ENCODE results near the gene LMBR1. TPM values are rescaled to one million over a fixed set of nuclear protein-coding genes. Genes with fewer than 3 reads are reported as not detected.
"Not testable (repeated sequence)": the region's sequence is repeated elsewhere in the genome, so short reads cannot be mapped to it uniquely, and the experiment has no call there.

LMBR1 gene
- polyA plus RNA-seq, 3 donors from 2014 or later = 20.2 to 34.3 (median 23.3) TPM

DNA sequence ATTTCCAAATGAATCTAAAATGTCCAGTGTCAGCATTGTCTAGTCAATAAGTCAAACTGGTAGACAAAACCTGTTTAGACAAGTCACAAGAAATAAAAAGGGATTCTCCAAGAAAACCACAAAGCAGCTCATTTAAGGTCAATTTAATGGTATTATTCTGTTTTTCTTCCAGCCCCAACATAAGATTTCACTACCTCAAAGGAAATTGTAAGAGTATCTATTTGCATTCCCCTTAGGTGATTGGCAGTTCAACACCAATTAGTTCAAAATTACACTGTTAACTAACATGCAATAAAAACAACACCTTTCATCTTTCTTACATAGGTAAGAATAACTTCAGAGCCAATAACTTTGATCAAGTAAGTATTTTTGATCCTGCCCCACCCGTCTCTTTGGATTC, 146.1 kb downstream of the LMBR1 start:
- no peaks in the 10 kb centered on the region for H3K9me3 Mint-ChIP-seq
- peaks cover 4 to 23% (median 15%) of the 10 kb centered on the region in 3 donors for H3K36me3 Mint-ChIP-seq
- H3K4me1 Mint-ChIP-seq = no peaks in the 10 kb centered on the region
- no peak for DNase-seq
- no peak overlapping the region for H3K4me3 Mint-ChIP-seq
- no peaks in the 10 kb centered on the region for H3K27me3 Mint-ChIP-seq (ENCODE audit: low read depth in 3 of 3)
- H3K27ac Mint-ChIP-seq = no peak overlapping the region

DNA sequence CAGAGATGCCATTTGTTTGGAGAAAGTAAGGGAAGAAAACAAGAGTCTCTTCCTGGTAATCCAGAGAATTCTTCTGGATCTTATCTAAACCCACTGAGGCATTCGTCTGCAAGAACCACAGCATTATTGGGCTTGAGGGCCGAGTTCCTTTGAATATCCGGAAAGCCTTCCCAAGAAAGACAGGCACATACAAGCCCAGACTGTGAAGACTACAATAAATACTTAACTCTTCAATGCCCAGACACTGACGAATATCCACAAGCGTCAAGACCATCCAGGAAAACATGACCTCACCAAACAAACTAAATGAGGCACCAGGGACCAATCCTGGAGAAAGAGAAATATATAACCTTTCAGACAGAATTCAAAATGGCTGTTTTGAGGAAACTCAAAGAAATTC, 153.4 kb downstream of the LMBR1 start:
- H3K36me3 Mint-ChIP-seq = peaks cover 26 to 60% (median 40%) of the 10 kb centered on the region in 3 donors
- H3K4me1 Mint-ChIP-seq = no peaks in the 10 kb centered on the region
- H3K4me3 Mint-ChIP-seq = no peak overlapping the region
- DNase-seq = no peak
- H3K9me3 Mint-ChIP-seq = peaks cover 0 to 8% (median 2%) of the 10 kb centered on the region in 6 donors
- H3K27me3 Mint-ChIP-seq (ENCODE audit: low read depth in 3 of 3) = no peaks in the 10 kb centered on the region
- H3K27ac Mint-ChIP-seq = no peak overlapping the region

DNA sequence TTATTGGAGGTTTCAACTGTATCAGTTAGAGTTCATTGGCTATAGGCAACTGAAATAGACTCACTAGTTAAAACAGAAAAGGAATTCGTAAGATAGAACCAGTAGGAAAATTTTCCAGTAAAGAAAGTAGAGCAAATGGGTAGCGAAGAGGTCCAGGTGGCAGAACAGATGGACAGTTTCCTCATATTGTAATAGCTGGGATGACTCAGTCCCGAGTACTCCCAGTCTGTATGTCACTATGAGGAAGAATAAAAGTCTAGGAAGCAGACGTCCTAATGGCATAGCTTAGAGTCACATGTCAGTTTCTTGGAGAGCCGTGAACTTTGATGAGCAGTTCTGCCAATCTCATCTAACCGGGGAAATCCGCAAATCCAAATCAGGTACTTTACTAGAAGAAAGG, 157.1 kb downstream of the LMBR1 start:
- peaks cover 1 to 21% (median 11%) of the 10 kb centered on the region in 6 donors for H3K9me3 Mint-ChIP-seq

DNA sequence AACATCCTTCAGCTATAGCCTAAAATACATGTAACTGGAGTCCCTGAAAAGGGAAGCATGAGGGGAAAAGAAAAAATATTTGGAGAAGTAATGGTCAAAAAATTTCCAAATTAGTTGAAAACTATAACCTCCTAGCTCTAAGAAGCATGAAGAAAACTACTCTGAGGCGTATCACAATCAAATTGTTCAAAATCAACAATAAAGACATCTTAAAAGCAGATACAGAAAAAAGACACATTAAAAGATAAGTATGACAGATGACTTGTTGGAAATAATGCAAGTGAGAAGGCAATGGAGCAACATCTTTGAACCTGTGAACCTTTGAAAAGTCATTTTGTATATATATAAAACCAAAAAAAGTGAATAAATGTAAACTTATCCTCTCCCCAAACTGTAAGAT, 159.3 kb downstream of the LMBR1 start:
- H3K36me3 Mint-ChIP-seq = peaks cover 61 to 74% (median 73%) of the 10 kb centered on the region in 3 donors
- no peaks in the 10 kb centered on the region for H3K4me1 Mint-ChIP-seq
- peaks cover 1 to 21% (median 11%) of the 10 kb centered on the region in 6 donors for H3K9me3 Mint-ChIP-seq
- DNase-seq = no peak
- no peaks in the 10 kb centered on the region for H3K27me3 Mint-ChIP-seq (ENCODE audit: low read depth in 3 of 3)
- H3K4me3 Mint-ChIP-seq = no peak overlapping the region
- H3K27ac Mint-ChIP-seq = no peak overlapping the region

More for the DNA sequence above, 157.1 kb downstream of the LMBR1 start:
- H3K4me3 Mint-ChIP-seq = no peak overlapping the region
- H3K27ac Mint-ChIP-seq = no peak overlapping the region
- H3K36me3 Mint-ChIP-seq = peaks cover 57 to 69% (median 67%) of the 10 kb centered on the region in 3 donors
- no peaks in the 10 kb centered on the region for H3K27me3 Mint-ChIP-seq (ENCODE audit: low read depth in 3 of 3)
- no peak for DNase-seq
- no peaks in the 10 kb centered on the region for H3K4me1 Mint-ChIP-seq

DNA sequence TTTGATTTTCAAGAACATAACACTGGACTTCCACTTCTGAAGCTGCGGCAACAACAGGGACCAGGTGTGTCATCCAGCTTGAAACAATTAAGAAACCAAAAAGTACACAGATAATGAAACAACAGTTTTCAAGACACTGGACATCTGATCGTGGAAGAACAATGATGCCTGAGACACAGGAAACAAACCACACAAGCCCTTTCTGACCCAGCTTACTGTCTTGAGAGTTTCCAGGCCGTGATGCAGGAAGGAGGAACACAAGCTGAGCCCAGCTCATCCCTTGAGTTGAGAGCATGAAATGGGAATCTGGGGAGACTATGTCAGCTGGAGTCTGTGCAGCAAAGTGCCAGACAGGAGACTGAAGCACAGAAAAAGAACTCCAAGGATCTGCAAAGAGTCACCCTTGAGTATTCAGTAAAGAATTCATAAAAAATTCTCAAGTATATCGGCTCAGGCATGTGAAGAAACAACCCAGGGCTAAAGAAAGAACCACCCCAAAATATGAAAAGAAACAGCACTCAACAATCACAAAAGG, 160.8 kb downstream of the LMBR1 start:
- H3K27ac Mint-ChIP-seq = no peak overlapping the region
- H3K4me3 Mint-ChIP-seq = no peak overlapping the region
- H3K9me3 Mint-ChIP-seq = peaks cover 1 to 21% (median 10%) of the 10 kb centered on the region in 6 donors
- DNase-seq = no peak
- H3K27me3 Mint-ChIP-seq (ENCODE audit: low read depth in 3 of 3) = no peaks in the 10 kb centered on the region
- H3K4me1 Mint-ChIP-seq = no peaks in the 10 kb centered on the region
- peaks cover 55 to 72% (median 69%) of the 10 kb centered on the region in 3 donors for H3K36me3 Mint-ChIP-seq

DNA sequence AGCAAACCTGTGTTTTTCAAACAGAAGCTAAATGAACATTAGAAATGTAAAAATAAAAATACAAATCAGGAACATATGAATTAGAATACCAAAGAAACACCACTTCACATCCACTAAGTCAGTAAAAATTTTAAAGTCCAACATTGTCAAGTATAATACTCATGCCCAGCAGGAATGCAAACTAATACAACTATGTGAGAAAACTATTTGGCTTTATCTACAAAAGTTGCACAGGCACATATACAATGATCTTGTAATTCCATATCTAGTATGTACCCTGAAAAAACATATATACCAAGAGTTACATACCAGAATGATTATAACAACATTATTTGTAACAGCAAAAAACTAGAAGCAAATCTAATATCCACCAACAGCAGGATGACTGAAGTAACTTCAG, 161.3 kb downstream of the LMBR1 start:
- no peak for DNase-seq
- H3K4me1 Mint-ChIP-seq = no peaks in the 10 kb centered on the region
- H3K27ac Mint-ChIP-seq = no peak overlapping the region
- H3K4me3 Mint-ChIP-seq = no peak overlapping the region
- H3K9me3 Mint-ChIP-seq = peaks cover 1 to 21% (median 10%) of the 10 kb centered on the region in 6 donors
- no peaks in the 10 kb centered on the region for H3K27me3 Mint-ChIP-seq (ENCODE audit: low read depth in 3 of 3)
- H3K36me3 Mint-ChIP-seq = peaks cover 50 to 68% (median 63%) of the 10 kb centered on the region in 3 donors

DNA sequence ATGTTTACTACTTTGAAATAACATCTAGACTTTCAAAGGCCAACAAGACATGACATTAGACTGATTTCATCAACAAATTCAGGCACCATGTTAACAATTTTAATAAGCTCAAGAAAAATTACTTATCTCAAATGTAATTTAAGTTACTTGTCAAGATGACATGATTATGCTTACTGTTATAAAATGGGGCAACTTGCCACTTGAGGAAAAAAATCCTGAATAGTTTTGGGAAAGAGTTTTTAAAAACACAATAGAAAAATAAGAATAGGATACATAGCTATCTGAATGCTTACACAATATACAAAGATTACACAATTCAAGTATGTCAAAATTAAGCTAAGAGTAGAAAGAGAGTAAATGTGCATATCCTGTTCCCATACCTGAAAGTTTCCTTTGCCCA, 167.0 kb downstream of the LMBR1 start:
- H3K9me3 Mint-ChIP-seq = no peaks in the 10 kb centered on the region
- H3K4me1 Mint-ChIP-seq = no peaks in the 10 kb centered on the region
- H3K4me3 Mint-ChIP-seq = no peak overlapping the region
- H3K36me3 Mint-ChIP-seq = peaks cover 8 to 20% (median 12%) of the 10 kb centered on the region in 3 donors
- no peak overlapping the region for H3K27ac Mint-ChIP-seq
- no peaks in the 10 kb centered on the region for H3K27me3 Mint-ChIP-seq (ENCODE audit: low read depth in 3 of 3)
- DNase-seq = no peak

DNA sequence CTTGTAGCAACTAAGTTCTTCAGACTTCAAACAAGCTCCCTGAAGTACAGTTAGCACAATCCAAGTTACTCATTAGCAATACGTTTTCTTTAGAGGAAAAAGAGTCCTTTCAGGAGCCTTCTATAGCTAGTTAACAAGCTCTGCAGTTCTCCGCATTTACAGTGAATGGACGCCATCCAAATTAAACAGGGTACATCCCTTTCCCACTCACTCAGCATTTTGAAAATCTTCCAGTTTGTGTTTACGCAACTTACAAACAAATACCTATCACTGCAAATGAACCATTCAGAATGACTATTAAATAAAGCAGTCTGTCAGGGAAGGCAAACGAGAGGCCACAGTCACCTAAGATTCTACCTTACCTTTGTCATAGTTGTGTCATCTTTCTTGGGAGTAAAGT, 167.9 kb downstream of the LMBR1 start:
- Mint-ChIP-seq H3K9me3 (no peaks in the 10 kb centered on the region), H3K36me3 (peaks cover 6 to 13% (median 7%) of the 10 kb centered on the region in 3 donors), H3K4me1 (no peaks in the 10 kb centered on the region), H3K4me3 (no peak overlapping the region), H3K27me3 (ENCODE audit: low read depth in 3 of 3) (no peaks in the 10 kb centered on the region), H3K27ac (no peak overlapping the region)
- DNase-seq = no peak

DNA sequence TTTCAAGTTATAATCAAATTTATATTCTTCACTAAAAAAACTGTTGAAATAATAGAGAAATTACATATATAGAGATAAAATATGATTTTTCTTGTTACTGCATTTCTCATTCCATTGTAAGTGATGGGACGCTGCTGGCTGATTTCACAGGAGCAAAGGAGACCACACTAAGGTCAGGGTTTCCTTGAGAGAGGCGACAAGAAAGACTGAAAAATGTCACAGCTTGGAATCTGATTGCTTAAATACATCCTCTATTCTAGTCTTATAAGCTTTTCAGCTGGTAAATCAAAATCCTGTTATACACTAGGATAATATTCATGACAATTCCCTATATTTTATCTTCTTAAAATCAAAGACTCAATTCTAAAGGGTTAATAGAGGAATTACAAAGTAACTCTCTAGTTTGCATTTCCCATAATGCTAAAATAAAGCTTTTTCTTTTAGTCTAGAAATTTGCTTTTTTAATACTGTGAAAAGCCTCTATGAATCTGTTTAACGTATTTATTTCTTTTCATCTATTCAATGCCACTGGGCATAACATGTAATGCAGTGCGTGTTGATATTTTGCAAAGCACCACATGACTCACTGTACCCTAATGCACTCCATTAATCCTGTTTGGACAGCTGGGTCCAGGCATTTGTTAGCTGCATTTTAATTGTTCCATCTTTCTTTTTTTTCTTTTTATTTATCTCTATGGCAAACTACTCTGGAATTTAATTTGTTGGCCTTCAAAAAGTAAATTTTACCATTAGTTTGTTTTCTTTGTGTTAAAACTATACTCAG, 170.7 kb downstream of the LMBR1 start:
- DNase-seq = no peak
- H3K27ac Mint-ChIP-seq = no peak overlapping the region
- no peaks in the 10 kb centered on the region for H3K27me3 Mint-ChIP-seq (ENCODE audit: low read depth in 3 of 3)
- no peaks in the 10 kb centered on the region for H3K4me1 Mint-ChIP-seq
- H3K9me3 Mint-ChIP-seq = no peaks in the 10 kb centered on the region
- no peak overlapping the region for H3K4me3 Mint-ChIP-seq
- peaks cover 9 to 15% (median 9%) of the 10 kb centered on the region in 3 donors for H3K36me3 Mint-ChIP-seq

DNA sequence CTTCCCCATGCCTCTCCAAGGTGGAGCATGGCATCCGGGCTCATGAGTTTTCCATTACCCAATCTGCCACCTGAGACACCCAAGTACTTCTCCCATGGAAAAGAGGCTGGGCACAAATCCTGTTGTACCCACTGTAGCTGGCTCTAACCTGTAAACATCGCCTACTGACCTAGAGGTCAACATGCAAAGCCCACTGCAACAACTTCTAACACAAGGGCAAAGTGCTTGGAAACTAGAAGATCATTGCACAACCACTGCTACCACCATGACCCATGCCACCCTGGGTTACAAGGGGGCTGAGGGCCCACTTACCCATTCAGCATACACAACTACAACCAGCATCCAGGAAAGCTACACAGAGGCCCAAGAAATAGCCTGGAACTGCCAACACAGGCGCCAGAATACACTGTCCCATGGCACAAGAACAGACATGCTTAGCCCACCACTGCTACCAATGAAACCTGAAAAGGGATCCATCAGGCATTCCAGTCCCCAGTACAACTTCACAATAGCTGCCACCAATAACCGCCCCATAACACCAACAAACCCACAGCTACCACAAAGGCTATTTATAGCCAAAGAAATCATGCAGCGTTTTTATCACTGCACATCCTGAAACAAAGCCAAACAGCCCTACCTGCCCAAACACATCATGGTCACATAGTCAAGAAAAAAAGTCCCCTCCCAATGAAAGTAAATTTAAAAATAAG, 189.1 kb downstream of the LMBR1 start:
- peaks cover 37 to 59% (median 53%) of the 10 kb centered on the region in 3 donors for H3K36me3 Mint-ChIP-seq
- peak overlapping the region in 2 of 6 donors; percentile 8 to 13 for H3K27ac Mint-ChIP-seq
- peaks cover 0 to 15% (median 8%) of the 10 kb centered on the region in 6 donors for H3K9me3 Mint-ChIP-seq
- no peaks in the 10 kb centered on the region for H3K27me3 Mint-ChIP-seq (ENCODE audit: low read depth in 3 of 3)
- H3K4me3 Mint-ChIP-seq = peak overlapping the region in 1 of 5 donors; percentile 38
- H3K4me1 Mint-ChIP-seq = peaks cover 11 to 14% of the 10 kb centered on the region in 2 donors
- DNase-seq = no peak

DNA sequence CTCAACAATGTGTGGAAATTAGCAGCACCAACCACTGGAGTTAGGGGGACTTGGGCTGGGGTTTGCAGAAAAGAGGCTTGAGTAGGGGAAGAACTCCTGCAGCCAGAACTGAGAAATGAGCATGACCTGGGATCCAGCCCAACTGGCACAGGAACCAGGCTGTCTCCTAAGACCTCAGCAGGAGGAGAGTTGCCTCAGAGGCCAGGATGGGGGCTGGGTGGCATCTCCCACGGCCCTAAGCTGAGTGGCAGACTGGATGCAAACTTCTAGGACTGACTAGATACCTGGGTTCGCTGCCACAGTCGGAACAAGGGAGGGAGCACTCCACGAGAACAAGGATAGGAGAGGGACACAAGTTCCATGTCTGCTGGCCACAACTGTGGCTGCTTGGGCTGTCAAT, 189.8 kb downstream of the LMBR1 start:
- Mint-ChIP-seq H3K27me3 (ENCODE audit: low read depth in 3 of 3) (no peaks in the 10 kb centered on the region), H3K36me3 (peaks cover 33 to 57% (median 50%) of the 10 kb centered on the region in 3 donors), H3K4me3 (no peak overlapping the region), H3K4me1 (peaks cover 11 to 14% of the 10 kb centered on the region in 2 donors), H3K27ac (no peak overlapping the region), H3K9me3 (peaks cover 0 to 22% (median 10%) of the 10 kb centered on the region in 6 donors)
- no peak for DNase-seq

DNA sequence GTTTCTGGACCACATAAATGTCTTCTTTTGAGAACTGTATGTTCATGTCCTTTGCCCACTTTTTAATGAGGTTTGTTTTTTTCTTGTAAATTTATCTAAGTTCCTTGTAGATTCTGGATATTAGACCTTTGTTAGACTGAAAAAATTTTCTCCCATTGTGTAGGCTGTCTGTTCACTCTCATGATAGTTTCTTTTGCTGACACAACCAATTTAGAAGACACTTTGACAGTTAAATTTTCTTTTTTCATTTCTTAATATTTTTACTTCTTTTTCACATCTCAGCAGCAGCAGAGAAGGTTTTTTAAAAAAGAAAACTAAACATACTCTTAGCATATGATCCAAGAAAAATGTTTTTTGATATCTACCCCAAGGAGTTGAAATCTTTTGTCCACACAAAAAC, 190.6 kb downstream of the LMBR1 start:
- peaks cover 35 to 49% (median 47%) of the 10 kb centered on the region in 3 donors for H3K36me3 Mint-ChIP-seq
- H3K4me1 Mint-ChIP-seq = peaks cover 11 to 14% of the 10 kb centered on the region in 2 donors
- no peak overlapping the region for H3K27ac Mint-ChIP-seq
- no peak overlapping the region for H3K4me3 Mint-ChIP-seq
- peaks cover 7 to 30% (median 16%) of the 10 kb centered on the region in 6 donors for H3K9me3 Mint-ChIP-seq
- H3K27me3 Mint-ChIP-seq (ENCODE audit: low read depth in 3 of 3) = peaks cover 0 to 1% (median 0%) of the 10 kb centered on the region in 3 donors
- DNase-seq = no peak

DNA sequence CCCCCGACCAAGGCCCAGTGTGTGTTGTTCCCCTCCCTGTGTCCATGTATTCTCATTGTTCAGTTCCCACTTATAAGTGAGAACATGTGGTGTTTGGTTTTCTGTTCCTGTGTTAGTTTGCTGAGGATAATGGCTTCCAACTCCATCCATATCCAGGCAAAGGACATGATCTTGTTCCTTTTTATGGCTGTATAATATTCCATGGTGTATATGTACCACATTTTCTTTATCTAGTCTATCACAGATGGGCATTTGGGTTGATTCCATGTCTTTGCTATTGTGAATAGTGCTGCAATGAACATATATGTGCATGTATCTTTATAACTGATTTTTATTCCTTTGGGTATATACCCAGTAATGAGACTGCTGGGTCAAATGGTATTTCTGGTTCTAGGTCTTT, 191.2 kb downstream of the LMBR1 start:
- DNase-seq; H3K27me3 Mint-ChIP-seq (ENCODE audit: low read depth in 3 of 3); H3K27ac Mint-ChIP-seq; H3K4me3 Mint-ChIP-seq: not testable (repeated sequence)
- peaks cover 11 to 36% (median 18%) of the 10 kb centered on the region in 6 donors for H3K9me3 Mint-ChIP-seq
- H3K4me1 Mint-ChIP-seq = peaks cover 11 to 14% of the 10 kb centered on the region in 2 donors
- peaks cover 38 to 50% (median 47%) of the 10 kb centered on the region in 3 donors for H3K36me3 Mint-ChIP-seq

DNA sequence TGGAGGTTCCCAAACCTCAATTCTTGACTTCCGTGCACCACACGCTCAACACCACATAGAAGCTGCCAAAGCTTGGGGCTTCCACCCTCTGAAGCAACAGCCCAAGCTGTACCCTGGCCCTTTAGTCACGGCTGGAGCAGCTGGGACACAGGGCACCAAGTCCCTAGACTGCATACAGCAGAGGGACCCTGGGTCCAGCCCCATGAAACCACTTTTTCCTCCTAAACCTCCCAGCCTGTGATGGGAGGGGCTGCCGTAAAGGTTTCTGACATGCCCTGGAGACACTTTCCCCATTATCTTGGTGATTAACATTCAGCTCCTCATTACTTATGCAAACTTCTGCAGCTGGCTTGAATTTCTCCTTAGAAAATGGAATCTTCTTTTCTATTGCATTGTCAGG, 194.5 kb downstream of the LMBR1 start:
- not testable (repeated sequence) for H3K27ac Mint-ChIP-seq; H3K4me1 Mint-ChIP-seq; DNase-seq; H3K4me3 Mint-ChIP-seq; H3K27me3 Mint-ChIP-seq (ENCODE audit: low read depth in 3 of 3)
- peaks cover 48 to 62% (median 53%) of the 10 kb centered on the region in 3 donors for H3K36me3 Mint-ChIP-seq
- H3K9me3 Mint-ChIP-seq = peaks cover 12 to 48% (median 32%) of the 10 kb centered on the region in 6 donors

Measured in immature natural killer cell (primary cell).